GM21619 (cell line): ENCODE data around the gene SALL3.
"Not testable (repeated sequence)": the region's sequence is repeated elsewhere in the genome, so short reads cannot be mapped to it uniquely, and the experiment has no call there.

ENCODE experiments used
- ATAC-seq: cut with Tn5 transposase; IDR thresholded peaks from one replicate; pipeline ENCODE4 v1.9.1; 2021; ENCODE audit not compliant: unreplicated experiment

The SALL3 gene

GRCh38 chr18:78964727-78965126 lies 14.9 kb upstream of the SALL3 start:
- ATAC-seq = not testable (repeated sequence)

- no peak for ATAC-seq
These were observed 14.4 kb upstream of the SALL3 start for GRCh38 chr18:78965260-78965659.

GRCh38 chr18:78965917-78966792 lies 13.5 kb upstream of the SALL3 start:
- no peak for ATAC-seq

- ATAC-seq = no peak
These were observed 12.9 kb upstream of the SALL3 start for GRCh38 chr18:78966793-78967106.

GRCh38 chr18:78967692-78968091 lies 11.9 kb upstream of the SALL3 start:
- no peak for ATAC-seq

GRCh38 chr18:78969574-78970315 lies 9.9 kb upstream of the SALL3 start:
- no peak for ATAC-seq

GRCh38 chr18:78970774-78971333 lies 8.8 kb upstream of the SALL3 start:
- ATAC-seq = no peak

- ATAC-seq = no peak
These were observed 7.9 kb upstream of the SALL3 start for GRCh38 chr18:78971511-78972245.

- ATAC-seq = no peak
These were observed 7.2 kb upstream of the SALL3 start for GRCh38 chr18:78972385-78972918.

GRCh38 chr18:78972930-78973331 lies 6.7 kb upstream of the SALL3 start:
- ATAC-seq = no peak

GRCh38 chr18:78973357-78974083 lies 6.1 kb upstream of the SALL3 start:
- ATAC-seq = no peak

- no peak for ATAC-seq
These were observed 5.4 kb upstream of the SALL3 start for GRCh38 chr18:78974115-78974761.

GRCh38 chr18:78975292-78975691 lies 4.3 kb upstream of the SALL3 start:
- ATAC-seq = no peak

- no peak for ATAC-seq
These were observed 3.8 kb upstream of the SALL3 start for GRCh38 chr18:78975699-78976335.

- ATAC-seq = no peak
These were observed 2.6 kb upstream of the SALL3 start for GRCh38 chr18:78976765-78977636.

GRCh38 chr18:78977637-78978348 lies 1.8 kb upstream of the SALL3 start:
- no peak for ATAC-seq

- ATAC-seq = no peak
These were observed 1.1 kb upstream of the SALL3 start for GRCh38 chr18:78978349-78979055.
